ENCODE data around the gene CBY2.
"Not testable (repeated sequence)": the region's sequence is repeated elsewhere in the genome, so short reads cannot be mapped to it uniquely, and the experiment has no call there.

CBY2 gene, protein sequence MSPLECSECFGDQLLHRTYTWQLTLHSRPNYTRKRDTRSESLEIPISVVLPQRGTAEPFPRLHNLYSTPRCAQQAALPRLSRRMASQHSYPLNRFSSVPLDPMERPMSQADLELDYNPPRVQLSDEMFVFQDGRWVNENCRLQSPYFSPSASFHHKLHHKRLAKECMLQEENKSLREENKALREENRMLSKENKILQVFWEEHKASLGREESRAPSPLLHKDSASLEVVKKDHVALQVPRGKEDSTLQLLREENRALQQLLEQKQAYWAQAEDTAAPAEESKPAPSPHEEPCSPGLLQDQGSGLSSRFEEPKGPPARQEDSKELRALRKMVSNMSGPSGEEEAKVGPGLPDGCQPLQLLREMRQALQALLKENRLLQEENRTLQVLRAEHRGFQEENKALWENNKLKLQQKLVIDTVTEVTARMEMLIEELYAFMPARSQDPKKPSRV

DNA sequence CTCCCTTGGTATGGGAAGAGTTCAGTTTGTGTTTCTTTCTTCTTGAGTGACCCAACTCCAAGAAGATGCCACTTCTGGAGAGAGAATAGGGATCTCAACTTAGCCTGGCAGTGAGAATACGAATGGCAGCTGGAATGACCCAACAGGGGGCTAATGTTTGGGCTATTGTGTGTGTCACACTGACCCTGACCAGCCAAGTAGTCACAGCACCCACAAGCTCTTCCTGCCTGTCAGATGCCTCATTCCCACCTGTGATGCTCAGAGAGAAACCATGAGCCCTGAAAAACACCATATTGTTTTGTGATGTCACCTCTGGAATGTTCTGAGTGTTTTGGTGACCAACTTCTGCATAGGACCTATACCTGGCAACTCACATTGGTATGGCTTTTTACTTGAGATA lies at the start of gene CBY2:
CBY2 (plus strand) TSS at position 233 of the 400 bp plus-strand sequence; CDS start at position 304, 71 bp downstream.
- no peaks in the 10 kb centered on the region for H3K4me1 Mint-ChIP-seq
- no peak within 1 kb of the TSS for H3K27ac Mint-ChIP-seq
- H3K36me3 Mint-ChIP-seq = no peaks in the 10 kb centered on the region
- no peaks in the 10 kb centered on the region for H3K9me3 Mint-ChIP-seq
- H3K4me3 Mint-ChIP-seq = no peak within 1 kb of the TSS
- peaks cover 1% of the 10 kb centered on the region for H3K27me3 Mint-ChIP-seq

GRCh38 chr13:45654633-45655349 lies 47.3 kb upstream of the CBY2 start:
- Mint-ChIP-seq H3K4me1 (no peaks in the 10 kb centered on the region), H3K36me3 (no peaks in the 10 kb centered on the region), H3K27ac (no peak overlapping the region), H3K27me3 (no peaks in the 10 kb centered on the region), H3K4me3 (no peak overlapping the region), H3K9me3 (no peaks in the 10 kb centered on the region)

DNA sequence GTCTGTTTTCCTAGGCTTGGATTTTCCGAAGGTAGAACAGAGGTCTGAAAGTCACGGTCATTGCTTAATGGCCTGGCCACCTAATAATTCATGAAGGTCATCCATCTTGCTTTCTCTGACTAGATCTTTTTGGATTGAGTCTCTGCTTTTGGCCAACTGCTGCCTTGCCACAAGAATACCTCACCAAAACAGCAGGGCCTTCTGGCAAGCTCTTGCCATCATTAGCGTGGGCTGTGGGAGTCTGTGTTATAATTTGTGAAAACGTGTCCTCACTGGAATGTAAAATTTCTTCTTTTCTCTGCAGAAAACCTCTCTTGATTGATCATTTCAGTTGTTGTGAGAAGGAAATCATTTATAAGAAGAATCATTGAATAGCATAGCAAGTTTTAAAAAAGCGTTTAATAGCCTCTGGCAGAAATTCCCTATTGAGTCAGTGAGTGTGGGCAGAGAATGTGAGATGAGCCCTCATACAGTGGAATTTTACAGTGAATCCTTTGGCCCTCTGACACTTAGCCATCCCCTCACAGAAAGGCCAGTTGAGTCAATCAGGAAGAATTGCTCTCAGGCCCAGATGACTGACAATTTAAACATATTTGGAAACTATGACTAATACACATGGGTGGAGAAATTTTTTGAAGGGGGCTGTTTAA lies 43.4 kb upstream of the CBY2 start:
- no peak overlapping the region for H3K4me3 Mint-ChIP-seq
- H3K4me1 Mint-ChIP-seq = peaks cover 4% of the 10 kb centered on the region
- H3K27me3 Mint-ChIP-seq = no peaks in the 10 kb centered on the region
- no peaks in the 10 kb centered on the region for H3K9me3 Mint-ChIP-seq
- no peaks in the 10 kb centered on the region for H3K36me3 Mint-ChIP-seq
- no peak overlapping the region for H3K27ac Mint-ChIP-seq

GRCh38 chr13:45659536-45659935 lies 42.6 kb upstream of the CBY2 start:
- no peak overlapping the region for H3K4me3 Mint-ChIP-seq
- no peak overlapping the region for H3K27ac Mint-ChIP-seq
- H3K4me1 Mint-ChIP-seq = peaks cover 4% of the 10 kb centered on the region
- H3K27me3 Mint-ChIP-seq = no peaks in the 10 kb centered on the region
- H3K9me3 Mint-ChIP-seq = no peaks in the 10 kb centered on the region
- H3K36me3 Mint-ChIP-seq = no peaks in the 10 kb centered on the region

DNA sequence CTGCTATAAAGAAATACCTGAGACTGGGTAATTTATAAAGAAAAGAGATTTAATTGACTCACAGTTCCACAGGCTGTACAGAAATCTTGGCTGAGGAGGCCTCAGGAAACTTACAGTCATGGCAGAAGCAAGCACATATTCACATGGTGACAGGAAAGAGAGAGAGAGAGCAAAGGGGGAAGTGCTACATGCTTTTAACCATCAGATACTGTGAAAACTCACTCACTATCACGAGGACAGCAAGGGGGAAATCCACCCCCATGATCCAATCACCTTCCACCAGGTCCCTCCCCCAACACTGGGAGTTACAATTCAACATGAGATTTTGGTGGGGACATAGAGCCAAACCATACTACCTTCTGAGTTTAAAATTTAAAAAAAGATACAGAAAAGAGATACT lies 41.7 kb upstream of the CBY2 start:
- H3K27ac Mint-ChIP-seq, H3K9me3 Mint-ChIP-seq, H3K36me3 Mint-ChIP-seq, H3K4me3 Mint-ChIP-seq, H3K27me3 Mint-ChIP-seq, H3K4me1 Mint-ChIP-seq: not testable (repeated sequence)

GRCh38 chr13:45662162-45662561 lies 40.0 kb upstream of the CBY2 start:
- no peaks in the 10 kb centered on the region for H3K9me3 Mint-ChIP-seq
- no peaks in the 10 kb centered on the region for H3K36me3 Mint-ChIP-seq
- no peaks in the 10 kb centered on the region for H3K27me3 Mint-ChIP-seq
- H3K4me3 Mint-ChIP-seq = no peak overlapping the region
- no peak overlapping the region for H3K27ac Mint-ChIP-seq
- peaks cover 4% of the 10 kb centered on the region for H3K4me1 Mint-ChIP-seq

GRCh38 chr13:45662903-45663302 lies 39.2 kb upstream of the CBY2 start:
- not testable (repeated sequence) for H3K36me3 Mint-ChIP-seq, H3K27me3 Mint-ChIP-seq, H3K4me1 Mint-ChIP-seq, H3K27ac Mint-ChIP-seq, H3K4me3 Mint-ChIP-seq, H3K9me3 Mint-ChIP-seq

GRCh38 chr13:45669626-45670025 lies 32.5 kb upstream of the CBY2 start:
- H3K27me3 Mint-ChIP-seq, H3K4me1 Mint-ChIP-seq, H3K27ac Mint-ChIP-seq, H3K9me3 Mint-ChIP-seq, H3K4me3 Mint-ChIP-seq, H3K36me3 Mint-ChIP-seq: not testable (repeated sequence)

DNA sequence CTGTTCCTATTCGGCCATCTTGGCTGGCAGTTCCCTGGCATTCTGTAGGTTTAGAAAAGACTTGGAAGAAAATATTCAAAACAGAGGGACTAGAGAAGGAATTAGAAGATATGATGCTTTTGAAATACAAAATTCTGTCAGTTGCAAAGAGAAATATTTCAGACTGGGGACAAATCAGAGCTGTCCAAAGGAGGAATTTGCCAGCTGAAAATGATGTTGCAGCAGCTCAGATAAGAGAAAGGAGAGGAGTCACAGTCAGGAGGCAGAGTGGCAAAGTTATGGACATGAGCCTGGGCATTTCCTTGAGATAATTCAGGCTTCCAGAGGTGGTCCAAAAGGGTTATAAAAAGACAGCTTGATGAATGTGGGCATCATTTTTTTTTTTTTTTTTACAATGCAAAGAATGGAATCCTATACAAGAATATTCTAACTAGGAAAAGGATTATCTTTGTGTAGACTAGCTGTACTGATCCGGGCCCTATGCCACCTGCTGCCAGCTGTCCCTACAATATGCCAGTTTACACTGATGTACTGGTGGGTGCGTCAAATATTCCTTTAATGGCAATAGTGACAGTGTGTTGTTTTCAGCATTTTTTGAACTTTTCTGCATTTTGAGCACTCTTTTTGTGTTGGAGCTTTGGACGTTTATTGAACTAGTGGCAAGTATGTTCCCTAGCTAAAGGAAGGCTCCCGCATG lies 31.8 kb upstream of the CBY2 start:
- Mint-ChIP-seq H3K9me3 (no peaks in the 10 kb centered on the region), H3K27me3 (no peaks in the 10 kb centered on the region), H3K4me3 (peak overlapping the region; percentile 52), H3K27ac (no peak overlapping the region), H3K36me3 (peaks cover 2% of the 10 kb centered on the region), H3K4me1 (peaks cover 6% of the 10 kb centered on the region)

DNA sequence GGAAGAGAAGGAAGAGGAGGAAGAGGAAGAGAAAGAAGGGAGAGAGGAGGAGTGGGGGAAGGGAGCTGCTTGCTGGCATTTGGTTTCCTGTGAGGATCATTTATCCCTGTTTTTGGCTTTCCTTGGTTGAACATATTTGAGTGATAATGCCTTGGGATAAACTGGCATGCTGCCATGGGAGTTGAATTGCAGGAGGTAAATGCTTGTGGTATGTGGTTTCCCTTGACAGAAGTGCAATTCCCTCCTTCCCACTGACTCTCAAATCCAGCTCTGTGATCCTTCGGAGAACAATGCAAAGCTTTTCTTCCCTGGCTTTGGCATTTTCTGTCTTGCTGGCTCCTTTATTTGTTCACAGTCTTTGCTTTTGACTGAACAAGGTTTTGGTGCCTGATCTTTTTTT lies 27.2 kb upstream of the CBY2 start:
- Mint-ChIP-seq H3K27me3 (no peaks in the 10 kb centered on the region), H3K27ac (no peak overlapping the region), H3K36me3 (peaks cover 2% of the 10 kb centered on the region), H3K4me3 (no peak overlapping the region), H3K4me1 (peaks cover 4% of the 10 kb centered on the region), H3K9me3 (no peaks in the 10 kb centered on the region)

- Mint-ChIP-seq H3K9me3 (no peaks in the 10 kb centered on the region), H3K27me3 (no peaks in the 10 kb centered on the region), H3K4me1 (peaks cover under 1% of the 10 kb centered on the region), H3K36me3 (no peaks in the 10 kb centered on the region), H3K27ac (no peak overlapping the region), H3K4me3 (no peak overlapping the region)
Observed at GRCh38 chr13:45678282-45678681, 23.8 kb upstream of the CBY2 start.

DNA sequence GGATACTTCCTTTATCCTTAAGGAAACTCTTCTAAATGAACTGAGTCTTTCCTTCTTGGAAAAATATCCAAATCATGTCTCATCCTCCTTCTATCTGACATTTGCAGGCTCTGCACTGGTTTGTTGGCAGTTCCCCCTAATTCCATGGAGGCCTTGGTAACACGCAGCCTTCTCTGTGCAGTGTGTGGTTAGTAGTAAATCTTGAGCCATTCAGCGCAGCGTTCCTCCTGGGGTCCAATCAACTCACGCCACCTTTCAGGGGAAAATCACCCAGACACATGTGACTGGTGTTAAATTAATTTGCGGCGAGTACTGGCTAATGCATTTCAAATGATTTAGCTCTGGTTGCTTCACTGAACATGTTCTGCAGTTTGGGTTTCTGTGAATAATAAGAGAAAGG lies 21.0 kb upstream of the CBY2 start:
- H3K9me3 Mint-ChIP-seq = no peaks in the 10 kb centered on the region

GRCh38 chr13:45682494-45683008 lies 19.6 kb upstream of the CBY2 start:
- Mint-ChIP-seq H3K27ac (no peak overlapping the region), H3K36me3 (no peaks in the 10 kb centered on the region), H3K4me3 (no peak overlapping the region), H3K9me3 (no peaks in the 10 kb centered on the region), H3K4me1 (peaks cover 7% of the 10 kb centered on the region), H3K27me3 (no peaks in the 10 kb centered on the region)

More for the DNA sequence above, 21.0 kb upstream of the CBY2 start:
- no peaks in the 10 kb centered on the region for H3K36me3 Mint-ChIP-seq
- no peaks in the 10 kb centered on the region for H3K27me3 Mint-ChIP-seq
- H3K4me1 Mint-ChIP-seq = peaks cover 7% of the 10 kb centered on the region
- H3K27ac Mint-ChIP-seq = no peak overlapping the region
- no peak overlapping the region for H3K4me3 Mint-ChIP-seq

DNA sequence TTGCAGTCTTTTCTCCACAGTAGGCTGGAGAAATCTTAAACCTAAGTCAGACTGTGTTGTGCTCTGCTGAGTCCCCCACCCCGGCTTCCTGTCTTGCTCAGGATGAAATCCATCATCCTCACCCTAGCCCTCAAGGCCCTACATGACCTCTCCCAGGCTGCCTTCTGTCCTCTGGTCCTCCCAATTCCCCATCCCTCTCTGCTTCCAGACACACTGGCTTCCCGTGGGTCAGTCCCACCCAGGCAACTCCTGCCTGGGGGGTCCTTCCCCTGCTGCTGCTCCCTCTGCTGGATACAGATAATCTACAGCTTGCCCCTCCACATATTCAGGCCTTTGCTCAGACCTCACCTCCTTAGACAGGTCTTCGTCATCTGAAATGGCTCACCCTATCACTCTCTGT lies 18.4 kb upstream of the CBY2 start:
- Mint-ChIP-seq H3K27ac (no peak overlapping the region), H3K4me1 (peaks cover 7% of the 10 kb centered on the region), H3K9me3 (no peaks in the 10 kb centered on the region), H3K36me3 (no peaks in the 10 kb centered on the region), H3K4me3 (no peak overlapping the region), H3K27me3 (no peaks in the 10 kb centered on the region)

DNA sequence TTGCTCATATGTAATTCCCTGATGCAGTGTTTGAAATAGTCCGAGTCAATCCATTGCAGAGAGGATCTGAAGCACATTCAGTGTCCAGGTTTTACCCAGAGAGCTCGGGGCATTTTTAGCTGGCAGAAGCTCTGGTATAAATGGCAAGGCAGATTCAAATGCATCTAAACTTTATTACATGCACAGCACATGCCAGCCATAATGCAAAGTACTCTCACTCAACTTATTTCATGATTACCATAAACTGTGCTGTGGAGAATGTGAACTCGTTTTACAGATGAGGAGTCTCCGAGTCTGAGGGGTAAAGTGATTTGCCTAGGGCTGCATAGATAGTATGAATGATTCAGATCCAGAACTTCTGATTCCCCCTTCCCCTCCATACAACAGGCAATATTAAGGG lies 13.5 kb upstream of the CBY2 start:
- Mint-ChIP-seq H3K4me1 (peaks cover 4% of the 10 kb centered on the region), H3K27ac (no peak overlapping the region), H3K9me3 (no peaks in the 10 kb centered on the region), H3K36me3 (no peaks in the 10 kb centered on the region), H3K27me3 (no peaks in the 10 kb centered on the region), H3K4me3 (no peak overlapping the region)

Data from activated naive CD4-positive, alpha-beta T cell treated with anti-CD3 and anti-CD28 coated beads, Interleukin-2, amount 50 U/mL, for 24 hours (primary cell).